Measurements from ENCODE around the gene VCPKMT. TPM values are rescaled to one million over a fixed set of nuclear protein-coding genes. Genes with fewer than 3 reads are reported as not detected.

VCPKMT gene
- total and polyA plus RNA-seq, 2 experiments from 2014 or later: 4.8 to 10.7 TPM

DNA sequence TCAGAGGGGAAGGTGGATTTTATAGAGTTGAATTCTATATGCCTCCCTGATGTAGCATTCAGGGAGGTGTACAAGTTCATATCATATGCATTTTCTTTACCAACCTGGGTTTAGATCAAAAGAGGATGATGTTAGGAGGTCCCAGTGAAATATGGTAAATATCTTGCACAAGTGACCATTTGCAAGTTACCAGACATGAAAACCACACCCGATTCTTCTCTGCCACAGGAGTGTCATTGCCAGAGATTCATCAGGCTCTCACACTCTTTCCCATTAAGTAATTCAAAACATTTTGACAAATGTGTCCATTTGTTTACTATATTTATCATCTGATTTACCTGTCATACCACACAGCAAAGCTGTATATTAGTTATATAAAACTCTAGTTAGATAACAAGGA lies 44.0 kb downstream of the VCPKMT start:
- no peak for DNase-seq (ENCODE audit: low read depth in 1 of 2, low spot score in 1 of 2)
- Histone ChIP-seq H3K4me3 (no peak overlapping the region), H3K4me1 (ENCODE audit: low read depth) (no peaks in the 10 kb centered on the region), H3K36me3 (no peaks in the 10 kb centered on the region), H3K9me3 (ENCODE audit: low read depth) (no peaks in the 10 kb centered on the region), H3K27ac (no peak overlapping the region), H3K27me3 (no peaks in the 10 kb centered on the region)
- TF ChIP-seq, protein P1, sequence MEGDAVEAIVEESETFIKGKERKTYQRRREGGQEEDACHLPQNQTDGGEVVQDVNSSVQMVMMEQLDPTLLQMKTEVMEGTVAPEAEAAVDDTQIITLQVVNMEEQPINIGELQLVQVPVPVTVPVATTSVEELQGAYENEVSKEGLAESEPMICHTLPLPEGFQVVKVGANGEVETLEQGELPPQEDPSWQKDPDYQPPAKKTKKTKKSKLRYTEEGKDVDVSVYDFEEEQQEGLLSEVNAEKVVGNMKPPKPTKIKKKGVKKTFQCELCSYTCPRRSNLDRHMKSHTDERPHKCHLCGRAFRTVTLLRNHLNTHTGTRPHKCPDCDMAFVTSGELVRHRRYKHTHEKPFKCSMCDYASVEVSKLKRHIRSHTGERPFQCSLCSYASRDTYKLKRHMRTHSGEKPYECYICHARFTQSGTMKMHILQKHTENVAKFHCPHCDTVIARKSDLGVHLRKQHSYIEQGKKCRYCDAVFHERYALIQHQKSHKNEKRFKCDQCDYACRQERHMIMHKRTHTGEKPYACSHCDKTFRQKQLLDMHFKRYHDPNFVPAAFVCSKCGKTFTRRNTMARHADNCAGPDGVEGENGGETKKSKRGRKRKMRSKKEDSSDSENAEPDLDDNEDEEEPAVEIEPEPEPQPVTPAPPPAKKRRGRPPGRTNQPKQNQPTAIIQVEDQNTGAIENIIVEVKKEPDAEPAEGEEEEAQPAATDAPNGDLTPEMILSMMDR (IDR thresholded peaks at IDR 0.05; ENCODE audit: low read depth, low read length): no peak

DNA sequence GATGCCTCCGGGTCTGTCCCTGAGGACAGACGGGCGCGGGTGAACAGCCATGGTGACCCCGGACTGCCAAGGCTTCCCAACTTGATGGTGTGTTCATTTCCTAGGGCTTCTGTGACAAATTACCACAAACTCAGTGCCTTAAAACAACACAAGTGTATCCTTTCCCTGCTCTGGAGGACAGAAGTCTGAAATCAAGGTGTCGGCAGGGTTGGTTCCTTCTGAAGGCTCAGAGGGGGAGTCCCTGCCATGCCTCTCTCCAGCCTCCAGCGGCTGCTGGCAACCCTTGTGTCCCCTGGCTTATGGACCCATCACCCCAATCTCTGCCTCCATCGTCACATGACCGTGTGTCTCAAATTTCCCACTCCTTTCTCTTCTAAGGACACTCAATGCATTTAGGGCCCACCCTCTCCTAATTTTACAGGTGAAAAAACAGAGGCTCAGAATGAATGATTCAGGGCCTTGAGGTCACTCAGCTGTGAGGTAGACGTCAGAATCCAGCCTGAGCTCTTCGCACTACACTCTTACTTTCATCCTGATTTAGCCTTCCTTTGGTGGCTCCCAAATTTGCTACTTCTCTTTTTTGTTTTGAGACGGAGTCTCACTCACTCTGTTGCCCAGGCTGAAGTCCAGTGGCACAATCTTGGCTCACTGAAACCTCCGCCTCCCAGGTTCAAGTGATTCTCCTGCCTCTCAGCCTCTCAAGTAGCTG lies 45.4 kb downstream of the VCPKMT start:
- Histone ChIP-seq H3K4me3 (no peak overlapping the region), H3K4me1 (ENCODE audit: low read depth) (no peaks in the 10 kb centered on the region), H3K36me3 (no peaks in the 10 kb centered on the region)

DNA sequence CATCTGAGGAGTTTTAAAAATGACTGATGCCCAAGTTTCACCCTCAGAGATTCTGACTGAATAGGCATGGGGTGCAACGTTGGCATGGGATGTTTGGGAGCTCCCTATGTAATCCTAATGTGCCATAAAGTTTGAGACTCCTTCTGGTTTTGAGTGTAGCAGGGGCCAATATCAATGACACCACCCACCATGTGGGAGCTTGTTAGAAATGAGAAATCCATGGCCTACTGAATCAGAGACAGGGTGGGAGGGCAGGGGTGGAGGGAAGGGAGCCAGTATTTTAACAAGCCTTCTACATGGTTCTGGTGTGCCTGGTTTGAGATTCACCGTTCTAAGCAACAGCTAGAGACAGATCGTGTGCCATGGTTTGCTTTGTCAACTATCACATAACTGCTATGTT lies 46.1 kb downstream of the VCPKMT start:
- H3K4me1 ChIP-seq (ENCODE audit: low read depth): no peaks in the 10 kb centered on the region
- H3K27me3 ChIP-seq: no peaks in the 10 kb centered on the region
- DNase-seq (ENCODE audit: low read depth in 1 of 2, low spot score in 1 of 2): no peak
- H3K36me3 ChIP-seq: no peaks in the 10 kb centered on the region
- no peak overlapping the region for H3K4me3 ChIP-seq
- H3K9me3 ChIP-seq (ENCODE audit: low read depth): no peaks in the 10 kb centered on the region
- no peak overlapping the region for H3K27ac ChIP-seq
- TF ChIP-seq, protein P1 (IDR thresholded peaks at IDR 0.05; ENCODE audit: low read depth, low read length): no peak

More for the DNA sequence above, 45.4 kb downstream of the VCPKMT start:
- no peaks in the 10 kb centered on the region for H3K9me3 ChIP-seq (ENCODE audit: low read depth)
- TF ChIP-seq, protein P1 (IDR thresholded peaks at IDR 0.05; ENCODE audit: low read depth, low read length): no peak
- H3K27me3 ChIP-seq: no peaks in the 10 kb centered on the region
- DNase-seq (ENCODE audit: low read depth in 1 of 2, low spot score in 1 of 2): no peak
- H3K27ac ChIP-seq: no peak overlapping the region

DNA sequence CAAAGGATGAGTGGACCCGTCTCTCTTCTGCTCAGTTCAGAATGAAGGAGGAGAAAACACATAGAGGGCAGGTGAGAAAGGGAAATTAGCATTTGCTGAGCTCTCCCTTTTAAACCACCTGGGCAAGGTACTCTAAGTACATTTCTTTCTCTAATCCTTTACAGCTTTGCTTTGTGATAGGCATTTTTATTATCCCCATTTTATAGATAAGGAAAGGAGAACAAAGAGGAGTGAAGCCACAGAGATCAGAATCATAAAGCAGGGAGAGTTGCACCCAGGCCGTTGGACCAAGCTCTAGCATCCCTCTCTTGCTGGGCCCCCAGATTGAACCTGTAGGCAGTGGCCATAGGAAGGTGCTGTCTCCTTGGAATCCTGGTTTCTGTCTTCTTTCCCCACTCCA lies 47.0 kb downstream of the VCPKMT start:
- no peaks in the 10 kb centered on the region for H3K27me3 ChIP-seq
- H3K4me3 ChIP-seq: no peak overlapping the region
- H3K4me1 ChIP-seq (ENCODE audit: low read depth): no peaks in the 10 kb centered on the region
- H3K27ac ChIP-seq: no peak overlapping the region
- H3K36me3 ChIP-seq: no peaks in the 10 kb centered on the region
- no peak for DNase-seq (ENCODE audit: low read depth in 1 of 2, low spot score in 1 of 2)
- TF ChIP-seq, protein P1 (IDR thresholded peaks at IDR 0.05; ENCODE audit: low read depth, low read length): no peak
- H3K9me3 ChIP-seq (ENCODE audit: low read depth): no peaks in the 10 kb centered on the region

DNA sequence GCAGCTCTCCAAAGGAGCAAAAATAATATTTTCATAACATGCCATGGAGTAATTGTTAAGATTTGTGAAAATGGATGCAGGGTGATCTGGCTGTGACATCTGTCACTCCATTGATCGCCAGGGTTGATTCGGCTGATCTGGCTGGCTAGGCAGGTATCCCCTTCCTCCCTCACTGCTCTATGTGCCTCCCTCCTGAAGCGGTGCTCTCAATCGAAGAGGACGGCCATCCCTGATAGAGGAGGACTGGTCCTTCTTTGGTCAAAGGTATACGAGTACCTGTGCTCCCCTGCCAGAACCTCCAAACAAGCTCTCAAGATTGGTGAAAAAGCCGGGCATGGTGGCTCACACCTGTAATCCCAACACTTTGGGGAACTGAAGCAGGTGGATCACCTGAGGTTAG lies 47.9 kb downstream of the VCPKMT start:
- no peak for DNase-seq (ENCODE audit: low read depth in 1 of 2, low spot score in 1 of 2)
- no peak overlapping the region for H3K27ac ChIP-seq
- no peaks in the 10 kb centered on the region for H3K36me3 ChIP-seq
- no peak overlapping the region for H3K4me3 ChIP-seq
- TF ChIP-seq, protein P1 (IDR thresholded peaks at IDR 0.05; ENCODE audit: low read depth, low read length): no peak
- H3K4me1 ChIP-seq (ENCODE audit: low read depth): no peaks in the 10 kb centered on the region
- no peaks in the 10 kb centered on the region for H3K9me3 ChIP-seq (ENCODE audit: low read depth)
- H3K27me3 ChIP-seq: no peaks in the 10 kb centered on the region

Measured in cardiac muscle cell (in vitro differentiated cells and primary cell).